Stimulated activated CD8-positive, alpha-beta memory T cell treated with anti-CD3 and anti-CD28 coated beads, Interleukin-12 subunit alpha, Interleukin-12 subunit beta, amount 100 ng/mL, for 4 hours (primary cell): ENCODE results near the gene BRD3.
"Not testable (repeated sequence)": the region's sequence is repeated elsewhere in the genome, so short reads cannot be mapped to it uniquely, and the experiment has no call there.

ENCODE experiments used
- DNase-seq: peaks from one replicate; pipeline ENCODE4 v3.0.0-alpha.2; 2020; ENCODE audit warnings: low read depth

BRD3 gene

GRCh38 chr9:134067904-134068743 is at the start of gene BRD3:
Gene BRD3 (minus strand): TSS chr9:134068026. CDS start chr9:134053477, 14,549 bp downstream.
- DNase-seq, result peak; percentile 73

- no peak for DNase-seq
These were observed 44.7 kb upstream of the BRD3 start for GRCh38 chr9:134112561-134112960.

DNA sequence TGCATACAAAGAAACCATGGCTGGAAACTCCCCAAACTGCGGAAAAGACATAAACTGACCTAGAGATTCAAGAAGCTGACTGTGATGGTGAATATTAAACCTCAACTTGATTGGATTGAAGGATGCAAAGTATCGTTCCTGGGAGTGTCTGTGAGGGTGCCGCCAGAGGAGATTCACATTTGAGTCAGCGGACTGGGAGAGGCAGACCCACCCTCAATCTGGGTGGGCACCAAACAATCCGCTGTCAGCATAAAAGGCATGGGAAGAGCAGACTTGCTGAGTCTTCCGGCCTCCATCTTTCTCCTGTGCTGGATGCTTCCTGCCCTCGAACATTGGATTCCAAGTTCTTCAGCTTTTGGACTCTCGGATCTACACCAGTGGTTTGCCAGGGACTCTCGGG is 43.2 kb upstream of the BRD3 start:
- DNase-seq, result no peak

DNA sequence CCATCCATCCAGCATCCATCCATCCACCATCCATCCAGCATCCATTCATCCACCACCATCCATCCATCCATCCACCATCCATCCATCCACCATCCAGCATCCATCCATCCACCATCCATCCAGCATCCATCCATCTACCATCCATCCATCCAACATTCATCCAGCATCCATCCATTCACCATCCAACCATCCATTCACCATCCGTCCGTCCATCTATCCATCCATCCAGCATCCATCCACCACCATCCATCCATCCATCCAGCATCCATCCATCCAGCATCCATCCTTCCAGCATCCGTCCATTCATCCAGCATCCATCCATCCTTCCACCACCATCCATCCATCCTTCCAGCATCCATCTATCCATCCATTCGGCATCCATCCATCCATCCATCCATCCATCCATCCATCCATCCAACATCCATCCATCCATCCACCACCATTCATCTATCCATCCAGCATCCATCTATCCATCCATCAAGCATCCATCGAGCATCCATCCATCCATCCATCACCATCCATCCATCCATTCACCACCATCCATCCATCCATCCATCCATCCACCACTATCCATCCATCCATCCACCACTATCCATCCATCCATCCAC is 35.7 kb upstream of the BRD3 start:
- no peak for DNase-seq

- no peak for DNase-seq
These were observed 33.9 kb upstream of the BRD3 start for GRCh38 chr9:134101623-134102149.

GRCh38 chr9:134101133-134101532 is 33.3 kb upstream of the BRD3 start:
- not testable (repeated sequence) for DNase-seq

DNA sequence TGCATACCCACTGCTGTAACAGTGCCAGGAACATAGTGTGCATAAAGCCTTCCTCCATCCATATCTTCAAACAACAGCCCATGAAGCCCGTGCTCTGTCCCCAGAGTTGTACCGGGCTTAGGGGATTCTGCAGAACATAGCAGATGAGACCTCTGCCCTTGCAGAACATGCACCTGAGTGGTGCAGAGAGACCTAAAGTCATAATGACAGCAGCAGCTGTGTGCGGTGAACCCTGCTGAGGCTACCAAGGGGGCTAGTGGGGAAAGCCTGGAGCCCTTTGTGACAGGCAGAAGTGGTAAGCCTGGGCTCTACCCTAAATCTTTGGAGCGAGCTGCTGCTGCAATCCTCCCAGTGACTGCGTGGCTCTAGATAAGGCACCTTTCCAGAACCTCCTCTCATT is 32.2 kb upstream of the BRD3 start:
- DNase-seq, result no peak

GRCh38 chr9:134099123-134099761 is 31.4 kb upstream of the BRD3 start:
- peak; percentile 10 for DNase-seq

DNA sequence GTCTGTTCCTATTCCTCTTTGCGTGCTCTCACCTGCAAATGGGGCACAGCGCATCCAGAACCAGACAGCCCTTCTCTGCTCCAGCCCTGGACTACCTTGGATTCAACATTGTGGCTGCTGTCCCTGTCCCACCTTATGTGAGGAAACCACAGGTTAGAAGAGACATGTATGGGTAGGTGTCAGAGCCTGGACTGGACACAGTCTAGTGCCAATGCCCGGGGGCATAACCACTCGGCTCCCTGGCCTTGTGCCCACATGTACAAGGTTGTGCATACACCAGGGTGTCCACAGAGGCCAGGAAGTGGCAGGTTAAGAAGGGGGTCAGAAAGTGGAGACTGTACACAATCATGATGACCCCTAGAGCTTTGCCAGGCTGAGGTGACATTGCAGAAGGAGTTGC is 22.1 kb upstream of the BRD3 start:
- DNase-seq, result no peak

- no peak for DNase-seq
These were observed 20.4 kb upstream of the BRD3 start for GRCh38 chr9:134088063-134088725.

DNA sequence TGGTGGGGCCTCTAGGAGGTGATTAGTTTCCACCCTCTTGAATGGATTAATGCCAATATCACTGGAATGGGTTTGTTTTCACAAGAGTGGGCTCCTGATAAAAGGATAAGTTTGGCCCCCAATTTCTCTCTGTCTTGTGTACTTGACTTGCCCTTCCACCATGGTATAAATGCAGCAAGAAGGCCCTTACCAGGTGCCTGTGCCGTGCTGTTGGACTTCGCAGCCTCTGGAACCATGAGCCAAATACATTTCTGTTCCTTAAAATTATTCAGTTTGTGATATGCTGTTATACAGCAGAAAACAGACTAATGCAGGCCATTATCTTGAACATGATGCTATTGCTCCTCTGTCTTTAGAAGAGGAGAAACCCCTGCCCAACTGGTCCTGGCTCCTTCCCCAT is 17.8 kb upstream of the BRD3 start:
- no peak for DNase-seq

- DNase-seq, result no peak
These were observed 15.6 kb upstream of the BRD3 start for GRCh38 chr9:134083451-134083850.

DNA sequence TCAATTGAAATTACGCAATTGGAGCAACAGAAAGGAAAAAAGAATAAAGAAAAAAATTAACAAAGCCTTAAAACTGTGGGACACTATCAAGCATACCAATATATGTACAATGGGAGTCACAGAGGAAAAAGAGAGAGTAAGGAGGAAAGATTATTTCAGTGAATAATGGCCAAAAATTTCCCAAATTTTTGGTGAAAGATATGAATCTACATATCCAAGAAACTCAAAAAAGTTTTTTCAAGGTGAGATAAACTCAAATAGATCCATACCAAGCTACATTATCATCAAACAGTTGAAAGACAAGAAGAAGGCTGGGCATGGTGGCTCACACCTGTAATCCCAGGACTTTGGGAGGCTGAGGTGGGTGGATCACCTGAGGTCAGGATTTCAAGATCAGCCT is 8.8 kb upstream of the BRD3 start:
- no peak for DNase-seq

- DNase-seq, result not testable (repeated sequence)
These were observed 7.9 kb upstream of the BRD3 start for GRCh38 chr9:134075689-134076088.

DNA sequence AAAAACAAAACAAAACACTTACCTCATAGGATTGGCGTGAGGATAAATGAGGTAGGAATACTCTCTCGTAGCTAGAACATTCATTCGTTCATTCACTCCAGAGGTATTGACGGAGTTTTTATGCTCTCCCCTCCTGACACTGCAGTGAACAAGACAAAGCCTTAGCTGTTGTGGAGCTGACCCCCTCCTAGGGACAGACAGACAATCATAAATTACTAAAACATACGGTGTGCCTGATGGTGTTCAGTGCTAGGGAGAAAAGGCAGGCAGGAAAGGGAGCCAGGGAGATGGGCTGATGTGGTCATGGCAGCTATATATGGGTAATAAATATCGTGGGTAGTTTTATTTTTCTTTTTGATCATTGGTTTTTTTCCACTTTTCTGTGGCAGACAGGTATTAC is 5.7 kb upstream of the BRD3 start:
- no peak for DNase-seq

DNA sequence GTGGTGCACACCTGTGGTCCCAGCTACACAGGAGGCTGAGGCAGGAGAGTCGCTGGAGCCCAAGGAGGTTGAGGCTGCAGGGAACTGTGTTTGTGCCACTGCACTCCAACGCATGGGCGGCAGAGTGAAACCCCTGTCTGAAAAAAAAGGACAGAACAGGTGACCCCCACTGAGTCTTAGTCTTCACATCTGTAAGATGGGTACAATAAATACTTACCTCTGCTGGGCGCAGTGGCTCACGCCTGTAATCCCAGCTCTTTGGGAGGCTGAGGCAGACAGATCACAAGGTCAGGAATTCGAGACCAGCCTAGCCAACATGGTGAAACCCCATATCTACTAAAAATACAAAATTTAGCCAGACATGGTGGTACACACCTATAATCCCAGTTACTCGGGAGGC is 4.9 kb upstream of the BRD3 start:
- DNase-seq, result not testable (repeated sequence)

DNA sequence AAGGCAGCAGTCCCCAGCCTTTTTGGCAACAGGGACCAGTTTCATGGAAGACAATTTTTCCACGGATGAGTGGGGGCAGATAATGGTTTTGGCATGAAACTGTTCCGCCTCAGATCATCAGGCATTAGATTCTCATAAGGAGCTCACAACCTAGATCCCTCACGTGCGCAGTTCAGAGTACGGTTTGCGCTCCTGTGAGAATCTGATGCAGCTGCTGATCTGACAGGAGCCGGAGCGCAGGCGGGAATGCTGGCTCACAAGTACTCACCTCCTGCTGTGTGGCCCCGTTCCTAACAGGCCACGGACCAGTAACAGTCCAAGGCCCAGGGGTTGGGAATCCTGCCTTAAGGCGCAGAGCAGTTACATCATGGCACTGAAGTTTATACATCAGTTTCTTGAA is 3.3 kb upstream of the BRD3 start:
- DNase-seq, result no peak

- no peak for DNase-seq
These were observed 1.9 kb upstream of the BRD3 start for GRCh38 chr9:134069480-134070399.

GRCh38 chr9:134068744-134069479 is 1.1 kb upstream of the BRD3 start:
- DNase-seq, result no peak
